HT1080 (cell line): ENCODE results near the gene NEU4. TPM values are rescaled to one million over a fixed set of nuclear protein-coding genes. Genes with fewer than 3 reads are reported as not detected.
"Not testable (repeated sequence)": the region's sequence is repeated elsewhere in the genome, so short reads cannot be mapped to it uniquely, and the experiment has no call there.

Experiments
- DNase-seq: peaks from one replicate; pipeline ENCODE4 v3.0.0-alpha.2; 2015; ENCODE audit warnings: low read depth
- polyA plus RNA-seq, 2 experiments: library from polyadenylated mRNA; depleted of rRNA; stranded (reverse); fragments of >200 nt; gene quantifications; 2 replicates each; pipeline ENCODE4 v1.2.3, GENCODE V29; 2015
- total RNA-seq: library from RNA; depleted of rRNA; stranded (reverse); fragments of >200 nt; shearing (Covaris generic); gene quantifications from 2 replicates; pipeline ENCODE4 v1.2.3, GENCODE V29; 2014; rRNA removed

NEU4 gene, protein sequence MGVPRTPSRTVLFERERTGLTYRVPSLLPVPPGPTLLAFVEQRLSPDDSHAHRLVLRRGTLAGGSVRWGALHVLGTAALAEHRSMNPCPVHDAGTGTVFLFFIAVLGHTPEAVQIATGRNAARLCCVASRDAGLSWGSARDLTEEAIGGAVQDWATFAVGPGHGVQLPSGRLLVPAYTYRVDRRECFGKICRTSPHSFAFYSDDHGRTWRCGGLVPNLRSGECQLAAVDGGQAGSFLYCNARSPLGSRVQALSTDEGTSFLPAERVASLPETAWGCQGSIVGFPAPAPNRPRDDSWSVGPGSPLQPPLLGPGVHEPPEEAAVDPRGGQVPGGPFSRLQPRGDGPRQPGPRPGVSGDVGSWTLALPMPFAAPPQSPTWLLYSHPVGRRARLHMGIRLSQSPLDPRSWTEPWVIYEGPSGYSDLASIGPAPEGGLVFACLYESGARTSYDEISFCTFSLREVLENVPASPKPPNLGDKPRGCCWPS
- total RNA-seq, result 1.4 TPM in 1 of 2 replicates, not detected in the other
- polyA plus RNA-seq (2015; cell fraction: cytosol; rRNA removed), result 0.22 TPM in 1 of 2 replicates, not detected in the other
- polyA plus RNA-seq (2015; cell fraction: nucleus; rRNA removed), result not detected in 2 replicates

DNA sequence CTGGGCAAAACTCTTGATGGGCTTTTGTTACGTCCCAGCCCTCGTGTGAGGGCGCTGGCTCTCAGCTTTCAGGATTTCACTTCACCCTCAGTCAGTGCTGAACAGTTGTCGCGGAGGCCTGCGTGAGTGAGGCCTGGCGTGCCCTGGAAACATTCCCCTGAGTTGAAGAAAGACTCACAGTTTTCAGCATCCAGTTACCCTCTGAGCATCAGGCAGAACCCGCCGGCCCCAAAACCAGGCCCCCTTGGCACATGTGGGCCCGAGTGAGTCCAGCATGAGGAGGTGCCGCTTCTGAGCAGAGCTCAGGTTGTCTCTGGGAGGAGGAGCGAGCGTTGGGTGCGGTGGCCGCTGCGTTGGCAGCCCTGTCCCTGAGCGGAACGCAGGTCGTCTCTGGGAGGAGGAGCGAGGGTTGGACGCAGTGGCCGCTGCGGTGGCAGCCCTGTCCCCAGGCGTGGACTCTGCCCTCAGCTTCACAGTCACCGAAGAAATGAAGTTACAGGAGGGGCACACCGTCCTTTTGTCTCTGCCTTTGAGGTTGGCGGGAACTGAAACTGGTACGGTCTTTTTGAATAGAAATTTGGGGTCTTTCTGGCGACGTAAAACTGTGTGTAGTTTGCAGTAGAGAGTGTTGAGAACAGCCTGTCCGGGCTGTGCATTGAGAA, at the start of gene NEU4:
Gene NEU4 (plus strand): TSS at position 473 of the 662 bp plus-strand sequence. CDS start 5,292 bp downstream, outside the sequence.
- DNase-seq, result no peak

DNA sequence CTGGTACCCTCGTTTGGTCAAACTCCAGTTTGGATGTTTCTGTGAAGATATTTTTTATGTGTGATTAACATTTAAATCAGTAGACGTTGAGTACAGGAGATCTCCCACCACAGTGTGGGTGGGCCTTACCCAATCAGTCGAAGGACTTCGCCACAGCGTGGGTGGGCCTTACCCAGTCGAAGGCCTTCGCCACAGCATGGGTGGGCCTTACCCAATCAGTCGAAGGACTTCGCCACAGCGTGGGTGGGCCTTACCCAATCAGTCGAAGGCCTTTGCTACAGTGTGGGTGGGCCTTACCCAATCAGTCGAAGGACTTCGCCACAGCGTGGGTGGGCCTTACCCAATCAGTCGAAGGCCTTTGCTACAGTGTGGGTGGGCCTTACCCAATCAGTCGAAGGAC, 49.1 kb upstream of the NEU4 start:
- DNase-seq, result not testable (repeated sequence)

DNA sequence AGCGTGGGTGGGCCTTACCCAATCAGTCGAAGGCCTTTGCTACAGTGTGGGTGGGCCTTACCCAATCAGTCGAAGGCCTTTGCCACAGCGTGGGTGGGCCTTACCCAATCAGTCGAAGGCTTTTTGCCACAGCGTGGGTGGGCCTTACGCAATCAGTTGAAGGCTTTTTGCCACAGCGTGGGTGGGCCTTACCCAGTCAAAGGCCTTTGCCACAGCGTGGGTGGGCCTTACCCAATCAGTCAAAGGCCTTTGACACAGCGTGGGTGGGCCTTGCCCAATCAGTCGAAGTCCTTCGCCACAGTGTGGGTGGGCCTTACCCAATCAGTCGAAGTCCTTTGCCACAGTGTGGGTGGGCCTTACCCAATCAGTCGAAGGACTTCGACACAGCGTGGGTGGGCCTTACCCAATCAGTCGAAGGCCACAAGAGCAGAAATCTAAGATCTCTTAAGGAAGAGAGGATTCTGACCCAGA, 48.7 kb upstream of the NEU4 start:
- no peak for DNase-seq

DNA sequence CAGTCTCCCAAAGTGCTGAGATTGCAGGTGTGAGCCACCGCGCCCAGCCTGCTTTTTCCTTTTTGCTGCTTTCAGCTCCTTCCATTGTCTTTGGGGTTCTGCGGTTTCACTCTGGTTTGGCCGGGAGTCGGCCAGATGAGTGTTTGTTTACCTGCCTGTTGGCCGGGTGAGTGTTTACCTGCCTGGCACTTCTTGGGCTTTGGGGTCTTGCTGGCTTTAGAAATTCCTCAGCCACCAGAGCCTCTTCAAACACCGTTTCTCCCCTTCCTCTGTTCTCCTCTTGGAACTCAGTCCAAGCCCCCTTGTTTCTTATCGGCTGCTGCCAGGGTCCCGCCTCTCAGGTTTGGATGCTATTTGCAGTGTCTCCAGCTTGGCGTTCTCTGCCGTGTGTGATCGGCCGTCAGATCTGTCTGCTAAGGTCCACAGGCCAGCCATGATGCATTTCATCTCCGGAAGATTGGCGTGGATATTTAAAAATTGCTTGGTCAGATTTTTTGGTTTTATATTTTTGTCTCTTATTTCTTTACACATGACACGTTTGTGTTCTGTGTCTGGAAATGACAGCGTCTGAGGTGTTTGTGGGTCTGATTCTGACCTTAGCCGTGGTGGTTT, 46.6 kb upstream of the NEU4 start:
- DNase-seq, result no peak

DNA sequence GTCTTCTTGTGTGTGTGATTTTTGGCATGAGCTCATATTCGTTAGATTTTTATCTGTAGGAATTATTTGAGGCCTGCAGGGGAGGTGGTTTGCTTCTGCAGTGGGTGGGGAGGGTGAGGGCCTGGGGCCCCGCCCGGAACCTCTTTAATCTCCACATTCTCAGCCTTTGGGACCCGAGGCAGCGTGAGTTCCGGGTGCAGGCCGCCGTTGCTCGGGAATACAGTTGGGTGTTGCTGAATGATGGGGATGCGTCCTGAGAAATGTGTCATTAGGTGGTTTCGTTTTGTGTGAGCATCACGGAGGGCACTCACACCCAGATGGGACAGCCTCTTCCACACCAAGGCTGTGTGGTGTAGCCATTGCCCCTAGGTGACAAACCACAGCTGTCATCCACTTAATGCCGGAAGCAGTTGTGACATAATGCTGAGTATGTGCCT, 46.0 kb upstream of the NEU4 start:
- no peak for DNase-seq

DNA sequence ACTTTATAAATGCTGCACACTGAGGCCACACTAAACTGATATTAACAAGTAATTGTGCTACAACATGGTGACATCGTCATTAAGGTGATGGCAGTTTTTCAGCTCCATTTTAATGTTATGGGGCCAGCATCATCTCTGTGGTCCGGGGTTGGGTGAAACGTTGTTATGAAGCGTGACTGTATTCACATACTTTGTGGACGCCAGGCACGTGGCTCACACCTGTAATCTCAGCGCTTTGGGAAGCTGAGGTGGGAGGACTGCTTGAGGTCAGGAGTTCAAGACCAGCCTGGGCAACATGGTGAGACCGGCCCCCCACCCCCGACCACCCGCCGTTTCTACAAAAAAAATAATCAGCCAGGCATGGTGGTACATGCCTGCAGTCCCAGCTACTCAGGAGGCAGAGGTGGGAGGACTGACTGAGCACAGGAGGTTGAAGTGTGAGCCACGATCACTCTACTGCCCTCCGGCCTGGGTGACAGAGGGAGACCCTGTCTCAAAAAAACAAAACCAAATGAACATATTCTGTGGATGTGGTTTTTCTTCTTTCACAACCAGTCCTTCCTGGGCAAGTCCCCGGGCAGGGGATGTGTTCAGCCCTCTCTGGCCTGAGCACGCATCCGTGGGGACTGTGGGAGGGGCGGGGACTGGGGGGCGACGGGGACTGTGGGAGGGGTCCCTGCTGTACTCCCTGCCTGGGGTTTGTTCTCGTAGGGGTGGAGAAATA, 45.3 kb upstream of the NEU4 start:
- DNase-seq, result no peak

DNA sequence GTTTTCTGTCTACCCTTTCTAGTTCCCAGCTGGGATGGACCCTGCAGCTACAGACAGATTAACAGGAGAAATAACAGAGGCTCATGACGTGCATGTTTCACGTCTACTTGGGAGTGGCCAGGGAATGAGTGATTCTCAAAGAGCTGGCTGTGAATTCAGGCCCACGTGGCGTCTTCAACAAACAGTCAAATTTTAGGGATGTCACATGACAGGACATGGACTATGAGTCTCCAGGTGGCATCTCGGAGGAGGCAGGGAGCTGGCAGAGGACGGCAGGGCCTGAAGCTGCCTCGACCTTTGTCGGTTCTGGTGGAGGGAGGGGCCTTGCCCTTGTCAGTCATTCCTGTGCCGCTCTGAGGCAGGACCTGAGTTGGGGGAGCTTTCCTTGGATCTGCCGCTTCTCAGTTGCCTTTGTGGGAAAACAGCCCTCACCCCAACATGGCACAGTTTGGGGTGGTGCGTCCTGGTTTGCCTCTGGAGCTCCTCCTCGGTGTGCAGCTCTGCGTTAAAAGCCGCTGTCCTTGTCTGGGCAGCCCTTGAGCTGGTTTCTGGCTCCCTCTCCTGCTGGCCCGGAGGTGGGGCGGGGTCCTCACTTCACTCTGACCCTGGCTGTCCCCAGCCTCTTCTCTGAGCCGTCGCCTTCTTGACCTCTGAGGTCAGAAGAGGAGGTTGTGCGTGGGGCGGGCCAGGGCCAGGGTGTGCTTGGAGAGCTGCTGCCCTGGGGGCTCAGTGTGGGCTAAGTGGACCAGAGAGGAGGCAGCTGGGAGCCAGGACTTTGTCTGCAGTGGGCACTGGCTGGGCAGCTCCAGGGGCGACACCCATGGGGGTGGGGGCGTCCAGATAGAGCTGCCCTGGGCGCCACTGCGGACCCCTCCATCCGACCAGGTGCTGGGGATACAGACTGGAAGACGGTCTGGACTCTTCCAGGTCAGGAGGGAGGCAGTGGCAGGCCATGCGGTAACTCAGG, 44.4 kb upstream of the NEU4 start:
- no peak for DNase-seq

DNA sequence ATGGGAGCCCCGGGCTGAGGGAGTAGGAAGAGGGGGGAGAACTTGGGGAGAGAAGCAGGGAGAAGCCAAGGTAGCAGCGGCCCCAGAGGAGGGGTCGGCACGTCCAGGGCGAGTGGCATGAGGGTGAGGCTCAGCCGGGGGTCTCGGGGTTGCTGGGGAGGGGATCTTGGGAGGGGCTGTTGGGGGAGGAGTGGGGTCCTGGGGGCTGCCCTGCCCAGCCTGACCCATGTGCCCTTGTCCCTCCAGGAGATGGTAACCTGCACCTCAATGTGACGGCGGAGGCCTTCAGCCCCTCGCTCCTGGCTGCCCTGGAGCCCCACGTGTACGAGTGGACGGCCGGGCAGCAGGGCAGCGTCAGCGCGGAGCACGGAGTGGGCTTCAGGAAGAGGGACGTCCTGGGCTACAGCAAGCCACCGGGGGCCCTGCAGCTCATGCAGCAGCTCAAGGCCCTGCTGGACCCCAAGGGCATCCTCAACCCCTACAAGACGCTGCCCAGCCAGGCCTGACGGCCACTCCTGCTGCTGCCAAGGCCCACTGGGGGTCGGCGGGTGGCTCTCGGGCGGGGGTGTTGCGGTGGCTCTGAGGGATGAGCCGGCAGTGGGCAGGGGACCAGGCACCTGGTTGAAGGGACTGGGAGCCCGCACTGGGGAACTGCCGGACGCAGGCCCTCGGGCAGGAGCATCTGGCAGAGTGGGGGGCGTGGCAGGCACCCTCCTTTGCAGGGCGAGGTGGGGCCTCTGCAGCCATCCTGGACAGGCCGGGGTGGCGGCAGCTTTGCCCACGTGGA, 41.3 kb upstream of the NEU4 start:
- no peak for DNase-seq

DNA sequence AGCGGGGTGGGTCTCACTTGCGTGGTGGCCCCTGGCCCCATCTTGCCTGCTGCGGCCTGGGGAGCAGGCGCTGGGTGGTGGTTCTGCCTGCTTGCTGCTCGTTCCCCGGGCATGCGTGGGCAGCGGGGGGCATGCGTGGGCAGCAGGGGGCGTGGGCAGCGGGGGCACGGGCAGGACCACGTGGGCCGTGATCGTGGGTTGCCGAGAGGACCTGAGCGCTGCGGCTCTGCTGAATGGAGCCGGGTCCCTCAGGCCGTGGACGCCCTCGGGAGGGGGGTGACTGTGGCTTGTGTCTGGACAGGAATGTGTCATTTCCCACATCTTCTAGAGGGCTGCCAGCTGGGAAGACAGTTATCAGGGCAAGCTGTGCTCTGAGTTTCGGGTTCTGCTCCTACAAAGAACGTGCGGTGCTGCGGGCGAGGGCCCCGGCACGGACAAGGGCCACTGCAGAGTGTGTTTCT, 40.7 kb upstream of the NEU4 start:
- DNase-seq, result no peak

DNA sequence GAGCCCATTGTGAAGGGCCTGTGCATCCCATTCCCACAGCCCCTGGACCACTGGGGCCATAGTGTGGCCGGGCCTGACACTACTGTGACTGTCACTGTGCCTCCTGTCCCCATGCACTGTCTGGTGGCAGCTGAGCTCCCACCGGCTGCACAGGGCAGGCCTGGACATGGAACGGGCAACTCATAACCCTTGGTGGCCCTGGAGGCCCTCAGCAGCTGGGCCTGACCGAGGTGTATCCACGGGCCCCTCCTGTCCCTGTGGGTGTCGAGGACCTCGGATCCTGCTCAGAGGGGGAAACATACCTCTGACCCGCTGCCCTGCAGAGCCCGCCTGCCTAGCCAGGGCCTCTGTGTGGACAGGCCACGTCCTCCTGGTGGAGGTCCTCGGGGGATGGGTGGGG, 40.1 kb upstream of the NEU4 start:
- no peak for DNase-seq

DNA sequence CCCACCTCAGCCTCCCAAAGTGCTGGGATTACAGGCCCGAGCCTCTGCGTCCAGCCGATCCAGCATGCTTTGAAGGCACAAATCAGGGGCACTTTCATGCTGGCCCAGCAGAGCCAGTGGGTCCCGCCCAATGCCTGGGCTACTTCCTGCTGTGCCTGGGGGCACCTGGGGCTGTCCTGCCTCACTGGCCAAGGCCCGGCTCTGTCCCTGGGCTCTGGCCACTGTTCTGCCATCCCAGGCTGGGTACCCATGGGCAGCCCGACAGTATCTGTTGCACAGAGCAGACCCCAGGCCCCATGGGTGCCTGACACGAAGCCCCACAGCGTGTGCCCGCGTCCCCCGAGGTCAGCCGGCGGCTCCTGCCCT, 39.2 kb upstream of the NEU4 start:
- DNase-seq, result no peak

DNA sequence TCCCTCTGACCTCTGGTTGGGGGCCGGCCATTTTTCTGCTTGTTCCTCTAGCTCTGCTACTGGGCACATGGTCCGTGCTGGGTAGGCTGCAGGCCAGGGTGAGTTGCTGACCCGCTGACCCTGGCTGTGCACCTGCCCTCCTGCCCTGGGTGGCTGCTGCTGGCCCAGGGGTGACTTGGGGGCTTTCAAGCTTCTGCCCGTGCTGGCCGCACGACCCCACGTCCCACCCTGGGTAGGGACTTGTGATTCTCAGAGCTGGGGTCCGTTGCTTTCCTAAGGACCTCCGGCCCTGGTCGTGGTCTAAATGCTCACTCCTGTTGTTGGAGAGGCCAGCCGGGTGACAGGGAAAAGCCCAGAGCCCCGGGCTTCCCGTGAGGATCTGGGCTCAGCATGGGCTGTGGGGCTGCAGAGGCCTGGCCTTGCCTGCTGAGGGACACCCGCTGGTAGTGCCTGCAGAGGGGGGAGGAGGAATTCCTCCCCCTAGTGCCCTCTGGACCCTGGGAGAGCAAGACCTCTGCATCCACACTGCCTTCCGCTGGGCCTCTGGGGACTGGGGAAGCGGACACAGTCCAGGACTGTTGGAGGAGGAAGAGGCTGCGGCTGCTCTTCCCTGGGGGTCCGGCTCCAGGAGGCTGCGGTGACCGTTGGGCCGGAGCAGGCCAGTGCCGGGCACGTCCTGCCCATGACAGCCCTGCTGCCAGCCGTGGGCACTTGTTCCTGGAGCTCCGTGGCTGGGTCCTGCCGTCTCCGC, 38.6 kb upstream of the NEU4 start:
- DNase-seq, result no peak

DNA sequence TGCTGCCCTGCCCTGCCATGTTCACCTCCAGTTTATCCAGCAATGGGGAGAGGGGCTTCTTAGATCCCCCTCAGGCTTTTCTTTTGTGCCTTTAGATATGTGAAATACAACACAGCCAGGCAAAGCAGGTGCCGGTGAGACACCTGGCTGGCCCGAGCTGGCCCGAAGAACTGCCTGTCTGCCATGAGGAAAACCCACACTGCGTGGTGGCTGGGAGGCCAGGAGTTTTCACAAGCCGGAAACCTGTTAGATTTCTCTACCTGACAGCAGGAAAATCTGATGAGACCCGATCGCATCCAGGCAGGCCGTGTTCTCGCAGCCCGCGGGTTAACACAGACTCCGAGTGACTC, 38.1 kb upstream of the NEU4 start:
- DNase-seq, result no peak

DNA sequence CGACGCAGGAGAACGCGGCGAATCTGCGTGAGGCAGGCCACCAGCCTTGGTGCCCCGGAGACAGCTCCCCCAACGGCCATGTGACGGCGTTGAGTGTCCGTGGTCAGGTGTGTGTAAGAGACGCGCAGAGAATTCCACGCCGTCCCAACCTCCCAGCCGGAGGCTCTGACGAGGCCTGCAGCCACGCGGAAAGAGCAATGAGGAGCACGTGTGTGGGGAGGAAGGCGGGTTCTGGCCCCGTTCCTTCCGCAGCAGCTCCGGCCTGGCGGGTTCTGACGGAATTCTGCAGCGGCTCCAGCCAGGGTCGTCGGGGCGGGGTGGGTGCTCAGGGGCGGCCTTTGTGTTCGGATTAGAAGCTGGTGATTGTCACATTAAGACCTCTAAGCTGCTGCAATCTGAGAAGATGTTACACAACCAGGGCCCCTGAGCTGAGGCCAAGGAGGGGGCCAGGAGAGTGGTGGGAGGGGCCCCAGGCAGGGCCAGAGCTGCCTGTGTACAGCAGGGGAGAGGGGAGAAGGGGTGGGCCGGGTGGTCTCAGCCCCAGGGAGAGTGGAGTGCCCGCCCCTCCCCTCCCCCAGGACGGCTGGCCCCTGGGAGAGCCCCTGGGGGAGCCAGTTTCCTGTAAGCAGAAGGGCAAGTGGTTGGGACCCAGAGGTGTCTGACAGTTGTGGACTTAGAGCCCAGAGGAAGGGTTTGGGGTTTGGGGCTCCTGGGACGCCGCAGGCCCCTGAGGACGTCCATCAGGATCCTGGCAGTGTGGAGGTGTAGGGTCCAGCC, 37.5 kb upstream of the NEU4 start:
- DNase-seq, result no peak

DNA sequence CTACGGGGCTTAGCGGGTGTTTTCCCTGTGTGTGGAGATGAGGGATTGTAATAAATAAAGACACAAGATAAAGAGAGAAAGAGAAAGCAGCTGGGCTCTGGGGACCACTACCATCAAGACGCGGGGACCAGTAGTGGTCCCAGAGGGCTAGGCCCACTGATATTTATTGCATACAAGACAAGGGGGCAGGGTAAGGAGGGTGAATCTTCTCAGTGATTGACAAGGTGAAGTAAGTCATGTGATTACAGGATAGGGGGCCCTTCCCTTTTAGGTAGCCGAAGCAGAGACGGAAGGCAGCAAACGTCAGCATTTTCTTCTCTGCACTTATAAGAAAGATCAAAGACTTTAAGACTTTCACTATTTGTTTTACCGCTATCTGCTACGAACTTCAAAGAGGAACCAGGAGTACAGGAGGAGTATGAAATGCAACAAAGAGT, 36.9 kb upstream of the NEU4 start:
- DNase-seq, result no peak

DNA sequence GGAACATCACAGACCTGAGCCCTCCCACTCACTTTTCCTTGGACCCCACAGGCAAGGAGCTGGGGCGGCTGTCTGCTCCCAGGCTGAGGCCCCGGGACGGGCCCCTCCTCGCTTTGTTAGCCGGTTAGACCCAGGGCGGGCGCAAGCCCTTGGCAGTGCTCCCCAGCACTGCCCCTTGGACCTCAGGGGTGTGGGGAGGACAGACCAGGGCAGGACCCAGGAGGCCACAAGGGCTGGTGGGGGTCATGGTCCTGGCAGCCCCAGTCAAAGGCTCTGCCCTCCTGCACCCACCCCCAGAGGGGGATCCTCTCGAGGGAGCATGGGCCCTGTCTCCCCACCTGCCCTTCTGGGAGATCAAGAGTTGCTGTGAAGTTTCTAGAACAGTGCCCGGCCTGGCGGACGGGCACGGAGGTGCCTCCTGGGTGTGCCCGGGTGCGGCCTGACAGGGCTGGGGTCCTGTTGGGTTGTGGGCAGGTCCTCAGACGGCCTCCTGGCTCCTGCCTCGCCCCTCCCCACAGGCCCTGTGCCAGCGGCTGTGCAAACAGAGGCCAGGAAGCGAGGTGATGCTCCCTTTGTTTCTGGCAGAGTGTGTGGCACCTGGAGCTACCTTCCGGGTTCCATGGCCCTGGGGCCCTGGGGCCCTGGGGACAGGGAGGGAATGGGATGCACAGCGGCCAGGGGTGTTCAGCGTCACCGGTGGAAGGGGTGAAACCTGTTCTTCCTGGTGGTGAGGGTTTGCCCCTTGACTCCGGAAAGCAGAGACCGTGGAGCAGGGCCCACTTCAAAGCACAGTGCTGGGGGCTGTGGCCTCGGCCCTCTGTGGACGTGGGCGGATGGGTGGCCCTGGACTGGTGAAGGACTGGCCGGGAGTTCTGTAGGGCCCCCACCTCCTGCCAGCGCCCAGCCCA, 35.2 kb upstream of the NEU4 start:
- DNase-seq, result no peak
